Measurements from ENCODE around the gene COLEC12. TPM values are rescaled to one million over a fixed set of nuclear protein-coding genes. Genes with fewer than 3 reads are reported as not detected.
"Not testable (repeated sequence)": the region's sequence is repeated elsewhere in the genome, so short reads cannot be mapped to it uniquely, and the experiment has no call there.

The COLEC12 gene
- polyA plus RNA-seq, 3 donors: 26.3 to 28.9 (median 28.3) TPM

- DNase-seq (ENCODE audit: extremely low read depth in 1 of 11, low read depth in 9 of 11, low spot score in 4 of 11): no peak
Observed at GRCh38 chr18:425106-425745, 75.3 kb downstream of the COLEC12 start.

GRCh38 chr18:424668-425067 lies 75.8 kb downstream of the COLEC12 start:
- no peak for DNase-seq (ENCODE audit: extremely low read depth in 1 of 11, low read depth in 9 of 11, low spot score in 4 of 11)

GRCh38 chr18:424071-424661 lies 76.3 kb downstream of the COLEC12 start:
- DNase-seq (ENCODE audit: extremely low read depth in 1 of 11, low read depth in 9 of 11, low spot score in 4 of 11): peak; percentile 49 to 84 (median 64)

- DNase-seq (ENCODE audit: extremely low read depth in 1 of 11, low read depth in 9 of 11, low spot score in 4 of 11): no peak
Observed at GRCh38 chr18:422966-423365, 77.5 kb downstream of the COLEC12 start.

GRCh38 chr18:421247-422155 lies 79.0 kb downstream of the COLEC12 start:
- no peak for DNase-seq (ENCODE audit: extremely low read depth in 1 of 11, low read depth in 9 of 11, low spot score in 4 of 11)

- no peak for DNase-seq (ENCODE audit: extremely low read depth in 1 of 11, low read depth in 9 of 11, low spot score in 4 of 11)
Observed at GRCh38 chr18:420661-421246, 79.7 kb downstream of the COLEC12 start.

GRCh38 chr18:419541-420175 lies 80.8 kb downstream of the COLEC12 start:
- DNase-seq (ENCODE audit: extremely low read depth in 1 of 11, low read depth in 9 of 11, low spot score in 4 of 11): no peak

- DNase-seq (ENCODE audit: extremely low read depth in 1 of 11, low read depth in 9 of 11, low spot score in 4 of 11): no peak
Observed at GRCh38 chr18:417495-417894, 83.0 kb downstream of the COLEC12 start.

- no peak for DNase-seq (ENCODE audit: extremely low read depth in 1 of 11, low read depth in 9 of 11, low spot score in 4 of 11)
Observed at GRCh38 chr18:416930-417329, 83.6 kb downstream of the COLEC12 start.

GRCh38 chr18:415617-416612 lies 84.6 kb downstream of the COLEC12 start:
- DNase-seq (ENCODE audit: extremely low read depth in 1 of 11, low read depth in 9 of 11, low spot score in 4 of 11): no peak

- no peak for DNase-seq (ENCODE audit: extremely low read depth in 1 of 11, low read depth in 9 of 11, low spot score in 4 of 11)
Observed at GRCh38 chr18:415047-415446, 85.5 kb downstream of the COLEC12 start.

GRCh38 chr18:413233-413632 lies 87.3 kb downstream of the COLEC12 start:
- DNase-seq (ENCODE audit: extremely low read depth in 1 of 11, low read depth in 9 of 11, low spot score in 4 of 11): no peak

- DNase-seq (ENCODE audit: extremely low read depth in 1 of 11, low read depth in 9 of 11, low spot score in 4 of 11): no peak
Observed at GRCh38 chr18:410047-410455, 90.5 kb downstream of the COLEC12 start.

- DNase-seq (ENCODE audit: extremely low read depth in 1 of 11, low read depth in 9 of 11, low spot score in 4 of 11): no peak
Observed at GRCh38 chr18:408367-408766, 92.1 kb downstream of the COLEC12 start.

- no peak for DNase-seq (ENCODE audit: extremely low read depth in 1 of 11, low read depth in 9 of 11, low spot score in 4 of 11)
Observed at GRCh38 chr18:407626-408224, 92.8 kb downstream of the COLEC12 start.

GRCh38 chr18:407191-407590 lies 93.3 kb downstream of the COLEC12 start:
- no peak for DNase-seq (ENCODE audit: extremely low read depth in 1 of 11, low read depth in 9 of 11, low spot score in 4 of 11)

GRCh38 chr18:406677-407076 lies 93.8 kb downstream of the COLEC12 start:
- DNase-seq (ENCODE audit: extremely low read depth in 1 of 11, low read depth in 9 of 11, low spot score in 4 of 11): no peak

GRCh38 chr18:405006-405405 lies 95.5 kb downstream of the COLEC12 start:
- DNase-seq (ENCODE audit: extremely low read depth in 1 of 11, low read depth in 9 of 11, low spot score in 4 of 11): not testable (repeated sequence)
